HCT116 (cell line): ENCODE data around the gene SIDT1. TPM values are rescaled to one million over a fixed set of nuclear protein-coding genes. Genes with fewer than 3 reads are reported as not detected.

Experiments
- ATAC-seq: fragments of 200-7000 bp; cut with Tn5 transposase; 2 replicates; pipeline ENCODE4 v1.9.1; 2020; ENCODE audit warnings: mild to moderate bottlenecking, moderate library complexity
- BruUV-seq: library from RNA; stranded (reverse); fragments of 400-500 nt; replicated peaks from 2 replicates; lab custom pipeline; 2021; lab: Mats Ljungman, UMichigan
- CTCF ChIA-PET: fragments of 300-600 bp; sonication (Branson Sonifier 250); formaldehyde crosslinking; loops from one replicate; lab custom pipeline; 2021; ENCODE audit warnings: antibody characterized with exemption; lab: Charles Lee
- POLR2A ChIA-PET: fragments of 300-600, 350-600 bp; sonication (Branson Sonifier 250); formaldehyde crosslinking; loops from one replicate; lab custom pipeline; 2021; ENCODE audit warnings: antibody characterized with exemption; lab: Charles Lee
- RAD21 ChIA-PET, 2 experiments: fragments of 300-600 bp; sonication (Branson Sonifier 250); formaldehyde crosslinking; loops; one replicate each; lab custom pipeline; 2023; ENCODE audit warnings: low total read pairs in 2 of 2; ENCODE audit not compliant: uncharacterized antibody in 2 of 2, unreplicated experiment in 2 of 2, low non-redundant PET in 1 of 2; lab: Charles Lee
- DNase-seq: peaks from one replicate; pipeline ENCODE4 v3.0.0-alpha.2; 2010; ENCODE audit warnings: low read depth, low spot score
- H2AFZ ChIP-seq: fragments of 200-600 bp; shearing (Covaris generic), sonication (generic); 2 replicates; pipeline ENCODE4 v1.6.1; 2017; ENCODE audit warnings: low read depth, mixed run types, mixed read lengths, antibody characterized with exemption, low read length; ENCODE audit not compliant: poor library complexity, severe bottlenecking
- H3K27ac ChIP-seq: 2 replicates; pipeline ENCODE4 v1.5.1; 2012; ENCODE audit warnings: low read depth, low read length
- H3K27me3 ChIP-seq: fragments of 200-600 bp; sonication (generic); 2 replicates; pipeline ENCODE4 v1.6.1; 2016; ENCODE audit warnings: mixed run types, low read length, mixed read lengths; ENCODE audit not compliant: insufficient read depth
- H3K36me3 ChIP-seq, 2 experiments: fragments of 200-500 bp in 1 of 2; fragments of 200-600 bp in 1 of 2; sonication (Bioruptor generic) in 1 of 2; sonication (generic) in 1 of 2; 2 replicates each; pipeline versions ENCODE4 v1.5.1 to v1.6.1; 2014 to 2016; ENCODE audit warnings: low read length in 2 of 2, inconsistent platforms in 1 of 2, mixed read lengths in 1 of 2, mixed run types in 1 of 2; ENCODE audit not compliant: insufficient read depth in 2 of 2, control insufficient read depth in 1 of 2
- H3K4me1 ChIP-seq, 2 experiments: fragments of 200-600 bp in 1 of 2; sonication (generic) in 1 of 2; 2 replicates each; pipeline versions ENCODE4 v1.5.1 to v1.6.1; 2012 to 2017; ENCODE audit warnings: low read length in 2 of 2, inconsistent platforms in 1 of 2, mild to moderate bottlenecking in 1 of 2, mixed read lengths in 1 of 2, mixed run types in 1 of 2, moderate library complexity in 1 of 2; ENCODE audit not compliant: insufficient read depth in 2 of 2, control insufficient read depth in 1 of 2
- H3K4me2 ChIP-seq: fragments of 200-600 bp; sonication (generic); 2 replicates; pipeline ENCODE4 v1.6.1; 2017; ENCODE audit warnings: mixed run types, low read length, mixed read lengths
- H3K4me3 ChIP-seq, 2 experiments: fragments of 200-600 bp in 1 of 2; sonication (generic) in 1 of 2; replicated peaks in 1 of 2; 2 replicates each; pipeline ENCODE4 v1.5.1; 2011 to 2016; ENCODE audit warnings: low read length in 2 of 2, control low read depth in 1 of 2, low read depth in 1 of 2, mild to moderate bottlenecking in 1 of 2, mixed read lengths in 1 of 2, mixed run types in 1 of 2
- H3K79me2 ChIP-seq: fragments of 200-600 bp; sonication (generic); 2 replicates; pipeline ENCODE4 v1.6.1; 2017; ENCODE audit warnings: mild to moderate bottlenecking, mixed run types, low read length, moderate library complexity, mixed read lengths; ENCODE audit not compliant: insufficient read depth
- H3K9ac ChIP-seq: fragments of 200-600 bp; sonication (generic); 2 replicates; pipeline ENCODE4 v1.6.1; 2016; ENCODE audit warnings: low read length, mixed read lengths
- H3K9me2 ChIP-seq: fragments of 200-600 bp; sonication (generic), shearing (Covaris generic); 2 replicates; pipeline ENCODE4 v1.6.1; 2017; ENCODE audit warnings: mixed run types, mild to moderate bottlenecking, moderate library complexity; ENCODE audit not compliant: insufficient read depth
- H3K9me3 ChIP-seq, 2 experiments: fragments of 200-500 bp in 1 of 2; fragments of 200-600 bp in 1 of 2; sonication (Bioruptor generic) in 1 of 2; sonication (generic) in 1 of 2; 2 replicates each; pipeline ENCODE4 v1.6.1; 2014 to 2017; ENCODE audit warnings: low read length in 2 of 2, mixed read lengths in 2 of 2, inconsistent platforms in 1 of 2, low read depth in 1 of 2, mild to moderate bottlenecking in 1 of 2, mixed run types in 1 of 2, moderate library complexity in 1 of 2; ENCODE audit not compliant: control insufficient read depth in 1 of 2, insufficient read depth in 1 of 2
- H4K20me1 ChIP-seq: fragments of 200-600 bp; sonication (generic), shearing (Covaris generic); 2 replicates; pipeline ENCODE4 v1.6.1; 2017; ENCODE audit warnings: mixed run types, mild to moderate bottlenecking, moderate library complexity; ENCODE audit not compliant: insufficient read depth
- FOSL1 ChIP-seq: IDR thresholded peaks from 2 replicates; pipeline ENCODE4 v1.6.1; 2012; ENCODE audit warnings: low read depth
- JUND ChIP-seq: IDR thresholded peaks from 2 replicates; pipeline ENCODE4 v1.6.1; 2012
- POLR2A ChIP-seq: IDR thresholded peaks from 2 replicates; pipeline ENCODE4 v1.7.0; 2011; ENCODE audit warnings: borderline replicate concordance; ENCODE audit not compliant: insufficient read depth, insufficient read length; ENCODE audit errors: extremely low read depth
- SIN3A ChIP-seq: IDR thresholded peaks from 2 replicates; pipeline ENCODE4 v1.6.1; 2012; ENCODE audit warnings: low read depth
- SP1 ChIP-seq: IDR thresholded peaks from 2 replicates; pipeline ENCODE4 v1.6.1; 2012; ENCODE audit warnings: low read depth
- YY1 ChIP-seq: IDR thresholded peaks from 2 replicates; pipeline ENCODE4 v1.6.1; 2011; ENCODE audit warnings: low read length, low read depth, moderate library complexity, mild to moderate bottlenecking; ENCODE audit not compliant: insufficient replicate concordance; ENCODE audit errors: extremely low read depth
- intact Hi-C: fragments of 100-400 bp; cut with micrococcal nuclease; formaldehyde crosslinking; loops from 2 replicates; pipeline ENCODE4 v1.10.0; 2022
- total RNA-seq: library from RNA; stranded (reverse); gene quantifications from one replicate; pipeline ENCODE4 v1.2.1, GENCODE V29; 2021; ENCODE audit not compliant: unreplicated experiment
- TF ChIP-seq, protein P1 (sequence below): IDR thresholded peaks from 2 replicates; pipeline ENCODE4 v1.6.1; 2011; ENCODE audit warnings: mild to moderate bottlenecking, low read length, moderate library complexity; ENCODE audit not compliant: insufficient replicate concordance; ENCODE audit errors: extremely low read depth

SIDT1 gene
- total RNA-seq, 1 experiment from 2014 or later: not detected

- ChIA-PET RAD21 (no interaction called here), CTCF (no interaction called here), POLR2A (no interaction called here)
- Histone ChIP-seq H3K9me2 (no peaks in the 10 kb centered on the region), H3K79me2 (no peaks in the 10 kb centered on the region), H3K4me3 (no peak overlapping the region), H4K20me1 (no peaks in the 10 kb centered on the region), H3K36me3 (no peaks in the 10 kb centered on the region), H3K4me2 (no peak overlapping the region), H3K9me3 (no peaks in the 10 kb centered on the region), H3K4me1 (no peaks in the 10 kb centered on the region), H3K27ac (no peak overlapping the region), H3K9ac (no peak overlapping the region), H2AFZ (no peak overlapping the region), H3K27me3 (no peaks in the 10 kb centered on the region)
- ATAC-seq (no peak), DNase-seq (no peak)
- no peak for TF ChIP-seq JUND
- TF ChIP-seq, protein P1, sequence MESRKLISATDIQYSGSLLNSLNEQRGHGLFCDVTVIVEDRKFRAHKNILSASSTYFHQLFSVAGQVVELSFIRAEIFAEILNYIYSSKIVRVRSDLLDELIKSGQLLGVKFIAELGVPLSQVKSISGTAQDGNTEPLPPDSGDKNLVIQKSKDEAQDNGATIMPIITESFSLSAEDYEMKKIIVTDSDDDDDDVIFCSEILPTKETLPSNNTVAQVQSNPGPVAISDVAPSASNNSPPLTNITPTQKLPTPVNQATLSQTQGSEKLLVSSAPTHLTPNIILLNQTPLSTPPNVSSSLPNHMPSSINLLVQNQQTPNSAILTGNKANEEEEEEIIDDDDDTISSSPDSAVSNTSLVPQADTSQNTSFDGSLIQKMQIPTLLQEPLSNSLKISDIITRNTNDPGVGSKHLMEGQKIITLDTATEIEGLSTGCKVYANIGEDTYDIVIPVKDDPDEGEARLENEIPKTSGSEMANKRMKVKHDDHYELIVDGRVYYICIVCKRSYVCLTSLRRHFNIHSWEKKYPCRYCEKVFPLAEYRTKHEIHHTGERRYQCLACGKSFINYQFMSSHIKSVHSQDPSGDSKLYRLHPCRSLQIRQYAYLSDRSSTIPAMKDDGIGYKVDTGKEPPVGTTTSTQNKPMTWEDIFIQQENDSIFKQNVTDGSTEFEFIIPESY: no peak
- no TSS peak for BruUV-seq
- intact Hi-C loops: no loop called here
These were observed 9.1 kb upstream of the SIDT1 start for GRCh38 chr3:113523241-113523640.

GRCh38 chr3:113532698-113533533 lies 561 bp downstream of the SIDT1 start:
- POLR2A ChIA-PET: no interaction called here
- Histone ChIP-seq H2AFZ (peak overlapping the region; percentile 95), H3K4me2 (peak overlapping the region; percentile 73), H3K9me3 (no peaks in the 10 kb centered on the region), H3K27me3 (no peaks in the 10 kb centered on the region), H3K36me3 (no peaks in the 10 kb centered on the region), H3K27ac (no peak overlapping the region), H3K79me2 (no peaks in the 10 kb centered on the region), H3K4me1 (peaks cover 0 to 4% of the 10 kb centered on the region in 2 experiments; a peak in 1 of 4 replicates), H3K4me3 (peak overlapping the region; percentile 39 to 49), H3K9me2 (no peaks in the 10 kb centered on the region), H3K9ac (no peak overlapping the region), H4K20me1 (no peaks in the 10 kb centered on the region)
- no peak for TF ChIP-seq SIN3A
- TF ChIP-seq YY1: no peak
- TF ChIP-seq FOSL1: no peak
- TF ChIP-seq SP1: no peak
- no peak for TF ChIP-seq POLR2A
- RAD21 ChIA-PET: no interaction called here
- ATAC-seq (no peak), DNase-seq (no peak)
- BruUV-seq: no TSS peak
- CTCF ChIA-PET: no interaction called here
- intact Hi-C loops: no loop called here
